IMR-90 (cell line): Measurements from ENCODE around the gene HOXD10. TPM values are rescaled to one million over a fixed set of nuclear protein-coding genes. Genes with fewer than 3 reads are reported as not detected.

ENCODE experiments used
- ATAC-seq: fragments of 200-7000 bp; cut with Tn5 transposase; 2 replicates; pipeline ENCODE4 v1.9.1; 2020; ENCODE audit warnings: low read depth, mild to moderate bottlenecking, moderate library complexity
- BruUV-seq: library from RNA; stranded (reverse); fragments of 400-500 nt; replicated peaks from 2 replicates; lab custom pipeline; 2021; lab: Mats Ljungman, UMichigan
- CTCF ChIA-PET: fragments of 300-600 bp; formaldehyde crosslinking; extraction: SDS; loops from one replicate; lab custom pipeline; 2021; ENCODE audit warnings: antibody characterized with exemption; lab: Yijun Ruan, JAX
- POLR2A ChIA-PET: fragments of 300-600 bp; sonication (Branson Sonifier 250); formaldehyde crosslinking; loops from one replicate; lab custom pipeline; 2022; ENCODE audit warnings: antibody characterized with exemption; ENCODE audit not compliant: unreplicated experiment; lab: Charles Lee
- DNase-seq: peaks from one replicate; pipeline ENCODE4 v3.0.0; 2013
- H2AFZ ChIP-seq: replicated peaks from 2 replicates; pipeline ENCODE3; 2013; ENCODE audit warnings: low read length, mild to moderate bottlenecking; ENCODE audit not compliant: poor library complexity
- H2AK5ac ChIP-seq: 2 replicates; pipeline ENCODE4 v1.6.1; 2013; ENCODE audit warnings: low read depth, low read length, inconsistent platforms
- H2AK9ac ChIP-seq: replicated peaks from 2 replicates; pipeline ENCODE3; 2013; ENCODE audit warnings: mild to moderate bottlenecking, low read depth, low read length, moderate library complexity; ENCODE audit not compliant: poor library complexity
- H2BK120ac ChIP-seq: 2 replicates; pipeline ENCODE4 v1.6.1; 2013; ENCODE audit warnings: low read depth, low read length, inconsistent platforms
- H2BK15ac ChIP-seq: 3 replicates; pipeline ENCODE4 v1.6.1; 2013; ENCODE audit warnings: low read depth, low read length, inconsistent platforms
- H2BK20ac ChIP-seq: 2 replicates; pipeline ENCODE4 v1.6.1; 2013; ENCODE audit warnings: low read depth, mild to moderate bottlenecking, inconsistent platforms, low read length, moderate library complexity
- H2BK5ac ChIP-seq: 2 replicates; pipeline ENCODE4 v1.6.1; 2013; ENCODE audit warnings: mild to moderate bottlenecking, low read depth, low read length, inconsistent platforms; ENCODE audit not compliant: poor library complexity, severe bottlenecking
- H3K14ac ChIP-seq: replicated peaks from 2 replicates; pipeline ENCODE4 v1.6.1; 2013; ENCODE audit warnings: low read depth, low read length, inconsistent platforms
- H3K18ac ChIP-seq: 2 replicates; pipeline ENCODE4 v1.6.1; 2013; ENCODE audit warnings: low read depth, low read length, control low read depth
- H3K23ac ChIP-seq: 2 replicates; pipeline ENCODE4 v1.6.1; 2013; ENCODE audit warnings: low read depth, low read length, inconsistent platforms
- H3K27ac ChIP-seq: 2 replicates; pipeline ENCODE4 v1.5.1; 2013; ENCODE audit warnings: mild to moderate bottlenecking, control low read depth, low read length; ENCODE audit not compliant: insufficient read depth
- H3K27me3 ChIP-seq: 2 replicates; pipeline ENCODE4 v1.6.1; 2013; ENCODE audit warnings: low read length; ENCODE audit not compliant: control insufficient read depth, insufficient read depth
- H3K36me3 ChIP-seq: 2 replicates; pipeline ENCODE4 v1.6.1; 2013; ENCODE audit warnings: low read length, mixed read lengths; ENCODE audit not compliant: control insufficient read depth, insufficient read depth
- H3K4ac ChIP-seq: 2 replicates; pipeline ENCODE4 v1.6.1; 2013; ENCODE audit warnings: low read depth, low read length, inconsistent platforms
- H3K4me1 ChIP-seq: 2 replicates; pipeline ENCODE4 v1.6.1; 2013; ENCODE audit warnings: low read length, mixed read lengths; ENCODE audit not compliant: control insufficient read depth, insufficient read depth
- H3K4me2 ChIP-seq: 2 replicates; pipeline ENCODE4 v1.6.1; 2013; ENCODE audit warnings: low read depth, mild to moderate bottlenecking, control low read depth, low read length, moderate library complexity
- H3K4me3 ChIP-seq: 2 replicates; pipeline ENCODE4 v1.5.1; 2013; ENCODE audit warnings: low read depth, mild to moderate bottlenecking, control low read depth, low read length, moderate library complexity; ENCODE audit not compliant: insufficient read depth
- H3K56ac ChIP-seq: 2 replicates; pipeline ENCODE4 v1.6.1; 2013; ENCODE audit warnings: low read length, inconsistent platforms; ENCODE audit not compliant: insufficient read depth; ENCODE audit errors: extremely low read depth
- H3K79me1 ChIP-seq, 2 experiments: 2 replicates each; pipeline ENCODE4 v1.6.1; 2013; ENCODE audit warnings: low read length in 2 of 2, inconsistent platforms in 1 of 2, low read depth in 1 of 2
- H3K9ac ChIP-seq: 2 replicates; pipeline ENCODE4 v1.6.1; 2013; ENCODE audit warnings: low read depth, low read length, control low read depth
- H3K9me1 ChIP-seq: 2 replicates; pipeline ENCODE4 v1.6.1; 2013; ENCODE audit warnings: low read length, inconsistent platforms; ENCODE audit not compliant: insufficient read depth
- H3K9me3 ChIP-seq: 2 replicates; pipeline ENCODE4 v1.6.1; 2013; ENCODE audit warnings: low read length; ENCODE audit not compliant: control insufficient read depth, insufficient read depth
- H4K20me1 ChIP-seq: 2 replicates; pipeline ENCODE4 v1.6.1; 2013; ENCODE audit warnings: low read length, inconsistent platforms; ENCODE audit not compliant: insufficient read depth
- H4K5ac ChIP-seq: 2 replicates; pipeline ENCODE4 v1.6.1; 2013; ENCODE audit warnings: mild to moderate bottlenecking, low read depth, low read length, control low read depth
- H4K8ac ChIP-seq, 2 experiments: 2 replicates each; pipeline ENCODE4 v1.6.1; 2013; ENCODE audit warnings: low read depth in 2 of 2, low read length in 2 of 2, control low read depth in 1 of 2, inconsistent platforms in 1 of 2
- H4K91ac ChIP-seq: 2 replicates; pipeline ENCODE4 v1.6.1; 2013; ENCODE audit warnings: low read depth, low read length, inconsistent platforms; ENCODE audit not compliant: insufficient read depth
- CEBPB ChIP-seq: IDR thresholded peaks from 2 replicates; pipeline ENCODE4 v1.6.1; 2012; ENCODE audit warnings: low read depth, low read length, improper control_type of control experiment
- CHD1 ChIP-seq: IDR thresholded peaks from 2 replicates; pipeline ENCODE4 v1.6.1; 2012; ENCODE audit warnings: low read depth, low read length, improper control_type of control experiment
- MAZ ChIP-seq: IDR thresholded peaks from 2 replicates; pipeline ENCODE4 v1.6.1; 2012; ENCODE audit warnings: low read depth, mild to moderate bottlenecking, low read length, improper control_type of control experiment, moderate library complexity, borderline replicate concordance
- MXI1 ChIP-seq: IDR thresholded peaks from 2 replicates; pipeline ENCODE4 v1.6.1; 2012; ENCODE audit warnings: low read depth, mild to moderate bottlenecking, low read length, moderate library complexity, borderline replicate concordance
- WGBS, 2 experiments: methylation state at CpG; one replicate each; pipeline versions ENCODE4 v1.1.5 to v1.1.7; 2013; ENCODE audit warnings: missing lambda C conversion rate in 2 of 2; ENCODE audit not compliant: insufficient read length in 1 of 2; ENCODE audit errors: extremely low coverage in 2 of 2; 5-methylcytosine and 5-hydroxymethylcytosine counted together
- dilution Hi-C: fragments of 300-500 bp; cut with HindIII; formaldehyde crosslinking; loops from one replicate; pipeline ENCODE4 v1.14.3; 2018; ENCODE audit warnings: low sequenced_read_pairs; ENCODE audit not compliant: unreplicated experiment
- in situ Hi-C: fragments of 300-500 bp; cut with MboI; formaldehyde crosslinking; loops from 3 replicates; pipeline ENCODE4 v1.14.3; 2019; ENCODE audit warnings: low sequenced_read_pairs, inconsistent platforms, mixed read lengths
- intact Hi-C: fragments of 100-400 bp; cut with micrococcal nuclease; formaldehyde crosslinking; loops from 2 replicates; pipeline ENCODE4 v1.10.0; 2022
- polyA plus RNA-seq, 3 experiments: library from polyadenylated mRNA; depleted of rRNA; stranded (reverse); fragments of >200 nt; gene quantifications; 2 replicates each; pipeline ENCODE4 v1.2.3, GENCODE V29; 2012; ENCODE audit warnings: low replicate concordance in 1 of 3
- total RNA-seq: library from RNA; depleted of rRNA; stranded (reverse); fragments of >200 nt; gene quantifications from 2 replicates; pipeline ENCODE4 v1.2.3, GENCODE V29; 2012
- TF ChIP-seq, protein P1 (sequence below): conservative IDR thresholded peaks from 2 replicates; pipeline ENCODE4 v1.5.1; 2012; ENCODE audit warnings: mild to moderate bottlenecking, low read depth, low read length, improper control_type of control experiment
- TF ChIP-seq, protein P2 (sequence below): fragments of 150-350 bp; IDR thresholded peaks from 2 replicates; pipeline ENCODE4 v1.6.1; 2016; ENCODE audit warnings: low read depth, mild to moderate bottlenecking, low read length, moderate library complexity, borderline replicate concordance

Gene HOXD10
- total and polyA plus RNA-seq, 2 of the 4 experiments (the other 2 are of a cell fraction): not detected

DNA sequence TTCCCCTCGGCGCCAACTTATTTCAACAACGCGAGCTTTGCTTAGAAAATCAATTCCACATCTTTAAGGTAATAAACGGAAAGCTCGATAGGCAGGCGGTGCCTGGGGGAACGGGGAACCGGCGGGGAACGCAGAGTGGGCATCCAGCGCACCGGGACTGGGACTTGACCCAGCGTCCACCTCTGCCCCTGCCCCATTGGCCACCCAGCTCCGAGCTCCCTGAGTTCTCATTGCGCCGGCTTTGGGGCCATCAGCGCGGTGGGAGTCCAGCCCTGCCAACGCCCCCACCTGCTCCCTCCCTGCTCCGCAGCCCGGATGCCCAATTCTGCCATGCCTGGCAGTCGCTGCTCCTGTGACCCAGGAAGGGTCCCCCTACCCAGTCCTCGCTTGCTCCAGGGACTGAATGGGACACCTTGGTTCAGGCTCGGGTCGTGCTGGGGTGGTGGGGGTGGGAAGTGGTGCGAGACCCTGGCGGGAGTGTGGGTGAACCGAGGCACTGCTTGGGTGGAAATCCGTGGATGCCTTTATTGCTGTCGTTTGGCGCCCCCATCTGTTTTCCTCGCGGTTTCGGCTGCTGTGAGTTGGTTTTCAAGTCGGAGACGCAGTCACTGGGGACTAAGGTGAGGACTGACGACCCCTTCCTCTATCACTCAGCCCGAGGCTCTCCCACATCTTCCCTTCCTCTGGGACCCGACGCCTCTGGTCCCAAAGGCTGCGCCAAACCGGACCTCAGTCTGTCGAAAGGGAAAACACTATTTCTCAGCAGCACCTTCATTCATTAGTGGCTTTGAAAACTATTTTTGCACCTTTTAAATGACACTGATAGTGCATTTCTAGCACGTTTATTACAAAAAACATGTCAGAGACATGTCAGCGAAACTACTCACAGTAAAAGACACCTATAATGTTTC is 30.5 kb upstream of the HOXD10 start (continued):
- no peak for TF ChIP-seq CEBPB
- TF ChIP-seq MXI1: no peak

DNA sequence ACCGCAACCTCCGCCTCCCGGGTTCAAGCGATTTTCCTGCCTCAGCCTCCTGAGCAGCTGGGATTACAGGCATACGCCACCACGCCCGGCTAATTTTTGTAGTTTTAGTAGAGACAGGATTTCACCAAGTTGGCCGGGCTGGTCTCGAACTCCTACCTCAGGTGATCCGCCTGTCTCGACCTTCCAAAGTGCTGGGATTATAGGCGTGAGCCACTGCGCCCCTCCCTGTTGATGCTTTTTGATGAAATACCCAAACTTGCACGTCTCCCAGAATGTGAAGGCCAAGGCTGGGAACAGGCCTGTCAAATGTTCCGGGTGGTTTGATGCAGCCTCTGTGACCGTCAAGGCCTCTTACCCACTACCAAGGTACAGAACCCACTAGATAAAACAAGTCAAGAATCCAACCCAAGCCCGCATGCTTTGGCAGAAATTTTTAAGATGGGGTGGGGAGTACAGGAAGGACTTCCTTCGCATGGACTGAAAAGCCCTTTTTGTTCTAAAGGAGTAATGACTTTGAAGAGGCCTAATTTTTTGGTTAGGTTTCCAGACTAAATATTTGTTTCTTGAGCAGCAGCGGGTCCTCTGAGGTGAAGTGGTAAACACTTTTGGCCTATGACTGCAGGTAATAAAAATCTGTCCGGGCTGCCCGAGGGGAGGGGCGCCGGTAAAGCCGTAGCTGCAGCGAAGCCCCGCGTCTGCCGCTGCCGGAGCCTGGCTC is 29.1 kb upstream of the HOXD10 start:
- no peaks in the 10 kb centered on the region for H4K20me1 ChIP-seq
- H3K27ac ChIP-seq: no peak overlapping the region
- ChIA-PET CTCF (interaction anchor here (0.6 to 2.5 kb wide), 5 partner anchors 23 to 1324 kb away, joined by 3 to 9 read pairs (median 4); no protein-coding TSS in a partner anchor), POLR2A (no interaction called here)
- WGBS, 2 experiments: 37% methylated on average over 10 of the region's 29 CpGs; no CpG with 5 or more reads in 1 of the 2 experiments
- no peak overlapping the region; the same call in 1 of the 2 replicates for H3K4me3 ChIP-seq
- BruUV-seq: no TSS peak
- in situ Hi-C loops (loop anchor here (25.0 kb wide), 2 partner anchors 1050 to 1350 kb away; no protein-coding TSS in a partner anchor), dilution Hi-C loops (no loop called here), intact Hi-C loops (loop anchor here (1.0 to 2.0 kb wide), 4 partner anchors 397 to 779 kb away; no protein-coding TSS in a partner anchor)
- H2AFZ ChIP-seq: no peak overlapping the region
- no peak overlapping the region for H3K18ac ChIP-seq
- H3K4ac ChIP-seq: no peak overlapping the region
- DNase-seq (no peak), ATAC-seq (no peak)
- H4K5ac ChIP-seq: no peak overlapping the region
- no peak overlapping the region for H3K4me2 ChIP-seq
- H2BK20ac ChIP-seq: no peak overlapping the region
- no peak overlapping the region for H3K9ac ChIP-seq
- no peak overlapping the region for H2AK9ac ChIP-seq
- H2BK120ac ChIP-seq: no peak overlapping the region
- H3K56ac ChIP-seq: no peak overlapping the region
- no peak overlapping the region for H2BK15ac ChIP-seq
- no peaks in the 10 kb centered on the region for H3K9me1 ChIP-seq
- H4K91ac ChIP-seq: no peak overlapping the region
- no peaks in the 10 kb centered on the region for H3K4me1 ChIP-seq
- H3K79me1 ChIP-seq: no peaks in the 10 kb centered on the region
- H4K8ac ChIP-seq: no peak overlapping the region
- peaks cover 88% of the 10 kb centered on the region for H3K27me3 ChIP-seq
- peaks cover 18% of the 10 kb centered on the region for H3K9me3 ChIP-seq
- TF ChIP-seq, protein P1, sequence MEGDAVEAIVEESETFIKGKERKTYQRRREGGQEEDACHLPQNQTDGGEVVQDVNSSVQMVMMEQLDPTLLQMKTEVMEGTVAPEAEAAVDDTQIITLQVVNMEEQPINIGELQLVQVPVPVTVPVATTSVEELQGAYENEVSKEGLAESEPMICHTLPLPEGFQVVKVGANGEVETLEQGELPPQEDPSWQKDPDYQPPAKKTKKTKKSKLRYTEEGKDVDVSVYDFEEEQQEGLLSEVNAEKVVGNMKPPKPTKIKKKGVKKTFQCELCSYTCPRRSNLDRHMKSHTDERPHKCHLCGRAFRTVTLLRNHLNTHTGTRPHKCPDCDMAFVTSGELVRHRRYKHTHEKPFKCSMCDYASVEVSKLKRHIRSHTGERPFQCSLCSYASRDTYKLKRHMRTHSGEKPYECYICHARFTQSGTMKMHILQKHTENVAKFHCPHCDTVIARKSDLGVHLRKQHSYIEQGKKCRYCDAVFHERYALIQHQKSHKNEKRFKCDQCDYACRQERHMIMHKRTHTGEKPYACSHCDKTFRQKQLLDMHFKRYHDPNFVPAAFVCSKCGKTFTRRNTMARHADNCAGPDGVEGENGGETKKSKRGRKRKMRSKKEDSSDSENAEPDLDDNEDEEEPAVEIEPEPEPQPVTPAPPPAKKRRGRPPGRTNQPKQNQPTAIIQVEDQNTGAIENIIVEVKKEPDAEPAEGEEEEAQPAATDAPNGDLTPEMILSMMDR: no peak
- TF ChIP-seq CEBPB (no peak), MAZ (no peak), CHD1 (no peak)
- TF ChIP-seq, protein P2, sequence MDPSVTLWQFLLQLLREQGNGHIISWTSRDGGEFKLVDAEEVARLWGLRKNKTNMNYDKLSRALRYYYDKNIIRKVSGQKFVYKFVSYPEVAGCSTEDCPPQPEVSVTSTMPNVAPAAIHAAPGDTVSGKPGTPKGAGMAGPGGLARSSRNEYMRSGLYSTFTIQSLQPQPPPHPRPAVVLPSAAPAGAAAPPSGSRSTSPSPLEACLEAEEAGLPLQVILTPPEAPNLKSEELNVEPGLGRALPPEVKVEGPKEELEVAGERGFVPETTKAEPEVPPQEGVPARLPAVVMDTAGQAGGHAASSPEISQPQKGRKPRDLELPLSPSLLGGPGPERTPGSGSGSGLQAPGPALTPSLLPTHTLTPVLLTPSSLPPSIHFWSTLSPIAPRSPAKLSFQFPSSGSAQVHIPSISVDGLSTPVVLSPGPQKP: no peak
- H2BK5ac ChIP-seq: no peak overlapping the region
- H3K14ac ChIP-seq: no peak overlapping the region
- no peak overlapping the region for H3K23ac ChIP-seq
- H3K36me3 ChIP-seq: no peaks in the 10 kb centered on the region
- no peak overlapping the region for H2AK5ac ChIP-seq
